ENCODE results near the gene TDP1.

Gene TDP1

DNA sequence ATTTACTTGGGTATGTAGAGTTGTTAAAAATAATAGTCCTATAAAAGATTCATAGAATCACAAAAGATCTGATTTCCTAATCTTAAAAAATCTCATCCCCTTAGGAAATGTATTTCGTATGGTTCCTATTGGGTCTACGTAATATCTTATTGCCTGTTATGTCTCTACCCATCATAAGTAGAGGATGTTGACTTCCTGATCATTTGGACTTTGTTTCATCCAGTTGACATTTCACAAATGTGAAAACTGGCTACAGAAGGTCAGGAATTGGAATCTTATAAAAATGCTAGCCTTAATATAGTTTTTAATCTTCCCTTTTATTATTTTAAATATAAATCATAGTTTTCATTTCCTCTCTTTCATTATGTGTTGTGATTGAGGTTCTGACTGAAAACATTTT is 45.2 kb downstream of the TDP1 start:
- H3K4me3 ChIP-seq (ENCODE audit: low read depth, low read length): no peak overlapping the region
- DNase-seq (ENCODE audit: low read depth): no peak
- TF ChIP-seq, protein P1, sequence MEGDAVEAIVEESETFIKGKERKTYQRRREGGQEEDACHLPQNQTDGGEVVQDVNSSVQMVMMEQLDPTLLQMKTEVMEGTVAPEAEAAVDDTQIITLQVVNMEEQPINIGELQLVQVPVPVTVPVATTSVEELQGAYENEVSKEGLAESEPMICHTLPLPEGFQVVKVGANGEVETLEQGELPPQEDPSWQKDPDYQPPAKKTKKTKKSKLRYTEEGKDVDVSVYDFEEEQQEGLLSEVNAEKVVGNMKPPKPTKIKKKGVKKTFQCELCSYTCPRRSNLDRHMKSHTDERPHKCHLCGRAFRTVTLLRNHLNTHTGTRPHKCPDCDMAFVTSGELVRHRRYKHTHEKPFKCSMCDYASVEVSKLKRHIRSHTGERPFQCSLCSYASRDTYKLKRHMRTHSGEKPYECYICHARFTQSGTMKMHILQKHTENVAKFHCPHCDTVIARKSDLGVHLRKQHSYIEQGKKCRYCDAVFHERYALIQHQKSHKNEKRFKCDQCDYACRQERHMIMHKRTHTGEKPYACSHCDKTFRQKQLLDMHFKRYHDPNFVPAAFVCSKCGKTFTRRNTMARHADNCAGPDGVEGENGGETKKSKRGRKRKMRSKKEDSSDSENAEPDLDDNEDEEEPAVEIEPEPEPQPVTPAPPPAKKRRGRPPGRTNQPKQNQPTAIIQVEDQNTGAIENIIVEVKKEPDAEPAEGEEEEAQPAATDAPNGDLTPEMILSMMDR (IDR thresholded peaks at IDR 0.05; ENCODE audit: insufficient read depth, low read depth, low read length, missing control alignments): no peak

DNA sequence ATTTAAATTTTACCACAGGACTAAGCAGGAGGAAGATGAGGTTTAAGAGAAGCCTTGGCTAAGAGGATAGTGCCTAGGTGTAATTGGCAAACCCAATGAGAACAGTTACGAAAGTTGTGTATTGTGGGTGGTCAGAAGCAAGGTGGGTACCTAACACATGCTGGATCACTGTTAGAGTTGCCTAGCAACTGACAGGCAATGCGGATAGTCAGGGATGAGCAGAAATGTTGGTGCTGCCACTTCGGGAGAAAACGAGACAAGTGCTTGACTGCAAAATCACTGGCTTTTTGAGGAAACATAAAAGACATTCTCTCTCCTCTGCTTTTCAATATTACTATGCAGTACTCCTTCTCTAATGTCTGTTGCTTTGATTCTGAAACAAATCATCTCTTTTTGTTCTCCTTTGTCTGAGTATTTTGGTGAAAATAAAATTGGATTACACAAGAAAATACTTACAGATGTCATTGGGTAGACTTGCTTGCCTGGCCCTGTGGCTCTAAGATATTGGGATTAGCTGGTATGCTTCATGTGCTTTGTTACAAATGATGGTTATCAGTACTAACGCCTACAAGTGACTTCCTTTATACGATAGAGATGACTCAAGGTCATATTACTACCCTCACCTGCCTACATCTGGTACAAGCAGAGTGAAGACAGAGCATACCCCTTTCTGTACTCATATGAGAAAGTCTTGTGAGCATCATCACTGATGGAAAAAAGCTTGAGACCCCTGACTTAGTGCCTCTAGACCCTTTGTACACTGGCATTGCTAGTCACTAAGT is 48.0 kb downstream of the TDP1 start:
- DNase-seq (ENCODE audit: low read depth): no peak
- TF ChIP-seq, protein P1 (IDR thresholded peaks at IDR 0.05; ENCODE audit: insufficient read depth, low read depth, low read length, missing control alignments): no peak
- H3K4me3 ChIP-seq (ENCODE audit: low read depth, low read length): no peak overlapping the region

DNA sequence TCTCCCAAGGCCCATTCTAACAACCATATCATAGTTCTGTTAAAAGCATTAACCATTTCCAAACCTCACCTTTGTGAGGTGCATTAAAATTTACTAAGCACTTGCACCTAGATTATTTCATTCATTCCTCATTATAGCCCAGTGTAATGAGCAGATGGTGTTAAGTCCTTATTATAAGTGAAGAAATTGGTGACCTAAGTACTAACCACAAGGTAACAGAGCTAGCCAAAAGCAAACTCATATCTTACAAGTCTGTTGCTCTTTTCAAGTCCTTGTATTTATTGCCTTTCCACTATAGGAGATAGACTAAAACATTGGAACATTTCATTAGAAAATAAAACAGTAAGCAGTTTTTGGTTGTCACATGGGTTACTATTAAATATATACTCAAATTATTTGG is 49.7 kb downstream of the TDP1 start:
- no peak overlapping the region for H3K4me3 ChIP-seq (ENCODE audit: low read depth, low read length)
- TF ChIP-seq, protein P1 (IDR thresholded peaks at IDR 0.05; ENCODE audit: insufficient read depth, low read depth, low read length, missing control alignments): no peak
- DNase-seq (ENCODE audit: low read depth): no peak

DNA sequence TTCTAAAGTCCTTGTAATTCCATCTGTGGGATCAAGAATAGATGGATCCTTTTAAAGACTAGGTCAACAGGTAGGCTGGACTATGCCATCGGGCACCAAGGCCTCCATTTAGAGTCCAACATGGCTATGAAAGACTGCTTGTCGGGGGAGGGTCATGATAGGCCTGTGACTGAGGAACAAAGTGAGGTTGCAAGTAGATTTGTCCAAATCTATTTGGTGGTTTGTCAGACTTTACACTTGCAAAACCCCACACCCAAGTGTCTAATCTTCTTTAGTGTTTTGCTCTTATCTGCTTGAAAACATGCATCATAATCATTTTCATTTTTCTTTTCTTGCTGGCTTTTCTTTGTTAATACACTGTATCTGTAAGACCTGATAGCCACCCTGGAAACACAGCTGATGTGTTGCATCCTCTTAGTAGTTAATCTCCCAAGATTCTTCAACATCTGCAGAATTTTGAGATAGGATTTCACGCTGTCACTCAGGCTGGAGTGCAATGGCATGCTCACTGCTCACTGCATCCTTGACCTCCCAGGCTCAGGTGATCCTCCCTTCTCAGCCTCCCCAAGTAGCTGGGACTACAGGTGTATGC is 50.3 kb downstream of the TDP1 start:
- TF ChIP-seq, protein P1 (IDR thresholded peaks at IDR 0.05; ENCODE audit: insufficient read depth, low read depth, low read length, missing control alignments): no peak
- DNase-seq (ENCODE audit: low read depth): no peak
- H3K4me3 ChIP-seq (ENCODE audit: low read depth, low read length): no peak overlapping the region

DNA sequence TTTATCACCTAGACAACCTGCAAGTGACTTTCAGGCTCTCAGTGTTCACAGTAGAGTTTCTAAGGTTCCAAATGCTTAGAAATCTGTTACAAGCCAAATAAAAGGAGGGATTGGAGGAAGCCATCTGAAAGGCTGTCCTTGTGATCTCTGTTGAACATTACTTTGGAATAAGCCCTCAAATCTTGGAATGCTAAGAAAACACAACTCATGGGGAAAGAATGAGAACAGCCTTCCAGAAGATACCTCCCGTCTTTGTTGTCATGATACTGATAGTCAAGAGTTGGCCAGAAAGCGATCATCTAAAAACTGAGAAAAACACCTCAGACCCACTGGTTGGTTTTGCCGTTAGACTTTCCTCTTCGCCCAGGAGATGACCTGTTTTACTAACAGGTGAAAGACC is 61.6 kb downstream of the TDP1 start:
- TF ChIP-seq, protein P1 (IDR thresholded peaks at IDR 0.05; ENCODE audit: insufficient read depth, low read depth, low read length, missing control alignments): no peak
- no peak overlapping the region for H3K4me3 ChIP-seq (ENCODE audit: low read depth, low read length)
- DNase-seq (ENCODE audit: low read depth): no peak

DNA sequence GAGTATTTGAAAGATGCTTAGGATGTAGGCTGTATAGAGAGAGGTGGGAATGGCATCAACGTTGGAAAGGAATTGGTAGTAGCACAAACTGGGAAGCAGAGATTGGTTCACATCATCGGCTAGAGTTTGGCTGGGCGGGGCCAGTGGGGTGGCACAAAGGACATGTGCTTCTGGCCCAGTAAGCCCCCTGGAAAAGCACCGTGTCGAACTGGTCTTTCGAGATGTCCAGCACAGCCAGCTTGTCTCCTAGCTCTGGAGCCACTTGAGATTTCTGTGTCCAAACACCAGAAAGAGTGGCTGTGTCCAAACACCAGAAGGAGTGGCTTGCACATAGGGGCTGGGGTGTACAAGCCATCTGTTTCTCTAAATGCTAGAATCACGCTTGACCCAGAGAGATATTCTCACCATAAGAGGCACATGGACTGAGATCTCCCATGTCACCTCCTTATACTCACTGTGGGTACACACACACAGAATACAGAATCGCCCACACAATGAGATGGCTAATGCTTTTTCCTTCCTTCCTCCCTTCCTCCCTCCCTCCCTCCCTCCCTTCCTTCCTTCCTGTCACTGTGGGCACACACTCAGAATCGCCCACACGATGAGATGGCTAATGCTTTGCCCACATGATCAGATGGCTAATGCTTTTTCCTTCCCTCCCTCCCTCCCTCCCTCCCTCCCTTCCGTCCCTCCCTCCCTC is 64.2 kb downstream of the TDP1 start:
- DNase-seq (ENCODE audit: low read depth): no peak
- no peak overlapping the region for H3K4me3 ChIP-seq (ENCODE audit: low read depth, low read length)
- TF ChIP-seq, protein P1 (IDR thresholded peaks at IDR 0.05; ENCODE audit: insufficient read depth, low read depth, low read length, missing control alignments): no peak
